ENCODE data around the gene GCLC. TPM values are rescaled to one million over a fixed set of nuclear protein-coding genes. Genes with fewer than 3 reads are reported as not detected.

Gene GCLC
- total RNA-seq, 1 donor = 36.3 TPM

DNA sequence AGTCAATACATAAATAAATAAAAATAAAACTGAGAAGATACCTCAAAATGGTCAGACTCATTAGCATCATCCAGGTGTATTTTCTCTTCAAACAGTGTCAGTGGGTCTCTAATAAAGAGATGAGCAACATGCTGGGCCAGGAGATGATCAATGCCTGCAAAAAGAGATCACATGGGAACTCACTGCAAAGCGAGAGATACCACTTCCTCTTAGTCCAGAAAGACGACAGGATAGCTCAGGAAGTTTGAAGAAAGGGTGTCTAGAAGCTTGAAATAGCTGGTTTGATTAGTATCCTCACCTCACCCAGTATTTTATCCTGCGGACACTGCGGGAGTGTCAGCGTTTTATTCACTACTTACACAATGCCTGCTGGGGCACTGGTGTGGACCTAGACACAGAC is 38.0 kb downstream of the GCLC start:
- DNase-seq (ENCODE audit: low read depth) = no peak
- H3K4me3 ChIP-seq (ENCODE audit: low read depth, low read length) = no peak overlapping the region
- no peak for TF ChIP-seq CTCF (IDR thresholded peaks at IDR 0.05; ENCODE audit: insufficient read depth, low read depth, low read length)

DNA sequence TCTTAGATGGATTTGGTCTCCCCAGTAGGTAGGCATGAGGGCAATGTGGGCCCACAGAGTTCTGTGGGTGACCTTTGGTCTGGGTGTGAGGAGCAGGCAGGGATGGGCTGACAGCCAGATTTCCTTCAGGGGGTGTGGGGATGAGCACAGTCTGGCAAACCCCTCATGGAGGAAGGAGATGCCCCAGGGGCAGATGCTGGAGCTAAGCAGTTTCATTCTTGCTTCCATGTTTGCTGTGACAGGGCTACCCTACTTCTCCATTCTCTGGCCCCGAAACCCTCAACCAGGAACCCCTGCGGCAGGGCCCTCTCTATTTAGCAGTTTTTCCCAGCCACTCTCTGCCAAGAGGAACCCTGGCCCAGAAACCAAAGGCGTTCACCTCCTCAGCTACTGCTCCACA is 40.4 kb downstream of the GCLC start:
- H3K4me3 ChIP-seq (ENCODE audit: low read depth, low read length) = no peak overlapping the region
- DNase-seq (ENCODE audit: low read depth) = no peak
- no peak for TF ChIP-seq CTCF (IDR thresholded peaks at IDR 0.05; ENCODE audit: insufficient read depth, low read depth, low read length)

- TF ChIP-seq CTCF (IDR thresholded peaks at IDR 0.05; ENCODE audit: insufficient read depth, low read depth, low read length) = no peak
- no peak for DNase-seq (ENCODE audit: low read depth)
- H3K4me3 ChIP-seq (ENCODE audit: low read depth, low read length) = no peak overlapping the region
Measured at GRCh38 chr6:53503060-53503459, 41.8 kb downstream of the GCLC start.

GRCh38 chr6:53501432-53501831 is 43.5 kb downstream of the GCLC start:
- no peak overlapping the region for H3K4me3 ChIP-seq (ENCODE audit: low read depth, low read length)
- TF ChIP-seq CTCF (IDR thresholded peaks at IDR 0.05; ENCODE audit: insufficient read depth, low read depth, low read length) = no peak
- DNase-seq (ENCODE audit: low read depth) = no peak

- DNase-seq (ENCODE audit: low read depth) = no peak
- H3K4me3 ChIP-seq (ENCODE audit: low read depth, low read length) = no peak overlapping the region
- no peak for TF ChIP-seq CTCF (IDR thresholded peaks at IDR 0.05; ENCODE audit: insufficient read depth, low read depth, low read length)
Measured at GRCh38 chr6:53500095-53500494, 44.8 kb downstream of the GCLC start.

GRCh38 chr6:53499094-53499493 is 45.8 kb downstream of the GCLC start:
- H3K4me3 ChIP-seq (ENCODE audit: low read depth, low read length) = no peak overlapping the region
- DNase-seq (ENCODE audit: low read depth) = no peak
- TF ChIP-seq CTCF (IDR thresholded peaks at IDR 0.05; ENCODE audit: insufficient read depth, low read depth, low read length) = no peak

DNA sequence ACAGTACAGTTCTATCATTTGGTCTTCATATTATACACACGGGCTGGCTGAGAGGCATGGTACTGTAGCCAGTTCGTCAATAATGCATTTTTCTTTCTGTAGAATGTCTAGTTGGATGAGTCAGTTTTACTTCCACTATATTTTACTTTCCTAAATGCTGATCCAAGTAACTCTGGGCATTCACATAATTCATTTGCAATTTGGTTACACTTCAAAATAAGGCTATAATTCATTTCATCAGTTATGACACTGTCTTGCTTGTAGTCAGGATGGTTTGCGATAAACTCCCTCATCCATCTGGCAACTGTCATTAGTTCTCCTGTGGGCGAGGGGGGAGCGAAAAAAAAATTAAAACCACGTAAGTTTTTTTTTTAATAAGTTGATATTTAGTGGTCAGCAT is 46.3 kb downstream of the GCLC start:
- no peak for DNase-seq (ENCODE audit: low read depth)

More for the DNA sequence above, 46.3 kb downstream of the GCLC start:
- no peak overlapping the region for H3K4me3 ChIP-seq (ENCODE audit: low read depth, low read length)
- no peak for TF ChIP-seq CTCF (IDR thresholded peaks at IDR 0.05; ENCODE audit: insufficient read depth, low read depth, low read length)

Measured in fibroblast of villous mesenchyme (primary cell).